Osteoblast (primary cell): ENCODE data around the gene BCL2. TPM values are rescaled to one million over a fixed set of nuclear protein-coding genes. Genes with fewer than 3 reads are reported as not detected.

Experiments
- DNase-seq: peaks from one replicate; pipeline ENCODE4 v3.0.0; 2011; ENCODE audit warnings: low spot score, mixed read lengths; ENCODE audit not compliant: insufficient read length; ENCODE audit errors: missing footprints
- H2AFZ ChIP-seq: 2 replicates; pipeline ENCODE4 v1.6.0; 2011; ENCODE audit warnings: mild to moderate bottlenecking, low read length
- H3K27ac ChIP-seq: 2 replicates; pipeline ENCODE4 v1.5.1; 2011; ENCODE audit warnings: mild to moderate bottlenecking, low read depth, low read length, moderate library complexity
- H3K27me3 ChIP-seq: 2 replicates; pipeline ENCODE4 v1.6.0; 2012; ENCODE audit warnings: mild to moderate bottlenecking, control low read depth, inconsistent platforms, low read length, moderate library complexity; ENCODE audit not compliant: insufficient read depth
- H3K36me3 ChIP-seq: 2 replicates; pipeline ENCODE4 v1.5.1; 2011; ENCODE audit warnings: mild to moderate bottlenecking, low read length, control low read depth, moderate library complexity; ENCODE audit not compliant: insufficient read depth
- H3K4me1 ChIP-seq: 2 replicates; pipeline ENCODE4 v1.5.1; 2011; ENCODE audit warnings: mild to moderate bottlenecking, low read length, control low read depth, moderate library complexity; ENCODE audit not compliant: insufficient read depth
- H3K4me2 ChIP-seq: 2 replicates; pipeline ENCODE4 v1.6.0; 2011; ENCODE audit warnings: mild to moderate bottlenecking, low read length; ENCODE audit not compliant: insufficient read depth
- H3K4me3 ChIP-seq: fragments of 200-600 bp; sonication (generic); 3 replicates; pipeline ENCODE4 v1.5.1; 2012; ENCODE audit warnings: mild to moderate bottlenecking, low read length, inconsistent platforms; ENCODE audit not compliant: insufficient read depth
- H3K79me2 ChIP-seq: 2 replicates; pipeline ENCODE4 v1.6.0; 2012; ENCODE audit warnings: mild to moderate bottlenecking, low read length, control low read depth, inconsistent platforms; ENCODE audit not compliant: insufficient read depth
- H3K9me3 ChIP-seq: 2 replicates; pipeline ENCODE4 v1.5.1; 2011; ENCODE audit warnings: low read depth, low read length, control low read depth
- H4K20me1 ChIP-seq: 2 replicates; pipeline ENCODE4 v1.6.0; 2012; ENCODE audit warnings: mild to moderate bottlenecking, low read length, control low read depth; ENCODE audit not compliant: insufficient read depth
- CTCF ChIP-seq: IDR thresholded peaks from 2 replicates; pipeline ENCODE4 v1.5.1; 2011; ENCODE audit warnings: mild to moderate bottlenecking, low read depth, low read length, moderate library complexity; ENCODE audit errors: extremely low read depth
- total RNA-seq: library from RNA; depleted of rRNA; stranded (reverse); fragments of >200 nt; gene quantifications from 2 replicates; pipeline ENCODE4 v1.2.3, GENCODE V29; 2012

BCL2 gene
- total RNA-seq, 1 donor = 11.9 TPM

GRCh38 chr18:63234432-63234831 is 85.1 kb downstream of the BCL2 start:
- peaks cover 19% of the 10 kb centered on the region for H3K4me1 ChIP-seq
- H3K9me3 ChIP-seq = no peaks in the 10 kb centered on the region

GRCh38 chr18:63233334-63233733 is 86.2 kb downstream of the BCL2 start:
- peaks cover 12% of the 10 kb centered on the region for H3K4me1 ChIP-seq
- DNase-seq = no peak
- no peak overlapping the region for H3K4me2 ChIP-seq
- no peak overlapping the region for H2AFZ ChIP-seq
- no peaks in the 10 kb centered on the region for H3K9me3 ChIP-seq
- no peak overlapping the region for H3K27ac ChIP-seq
- TF ChIP-seq CTCF = no peak
- no peaks in the 10 kb centered on the region for H3K79me2 ChIP-seq
- H3K4me3 ChIP-seq = no peak overlapping the region
- no peaks in the 10 kb centered on the region for H3K27me3 ChIP-seq
- H3K36me3 ChIP-seq = no peaks in the 10 kb centered on the region
- H4K20me1 ChIP-seq = no peaks in the 10 kb centered on the region

More at GRCh38 chr18:63234432-63234831, 85.1 kb downstream of the BCL2 start:
- Histone ChIP-seq H3K4me2 (no peak overlapping the region), H3K27ac (no peak overlapping the region), H2AFZ (no peak overlapping the region), H3K79me2 (no peaks in the 10 kb centered on the region), H3K36me3 (no peaks in the 10 kb centered on the region), H3K27me3 (no peaks in the 10 kb centered on the region), H3K4me3 (no peak overlapping the region), H4K20me1 (no peaks in the 10 kb centered on the region)
- TF ChIP-seq CTCF = no peak
- DNase-seq = no peak

GRCh38 chr18:63232826-63233225 is 86.7 kb downstream of the BCL2 start:
- Histone ChIP-seq H3K4me3 (no peak overlapping the region), H2AFZ (no peak overlapping the region), H4K20me1 (no peaks in the 10 kb centered on the region), H3K4me1 (peaks cover 9% of the 10 kb centered on the region), H3K79me2 (no peaks in the 10 kb centered on the region), H3K27ac (no peak overlapping the region), H3K4me2 (no peak overlapping the region), H3K9me3 (no peaks in the 10 kb centered on the region), H3K27me3 (no peaks in the 10 kb centered on the region), H3K36me3 (no peaks in the 10 kb centered on the region)
- no peak for DNase-seq
- no peak for TF ChIP-seq CTCF

- no peak for DNase-seq
- H3K4me2 ChIP-seq = peak overlapping the region; percentile 26
- no peaks in the 10 kb centered on the region for H3K27me3 ChIP-seq
- H3K79me2 ChIP-seq = no peaks in the 10 kb centered on the region
- no peak overlapping the region for H2AFZ ChIP-seq
- TF ChIP-seq CTCF = no peak
- H3K9me3 ChIP-seq = no peaks in the 10 kb centered on the region
- no peak overlapping the region for H3K27ac ChIP-seq
- no peaks in the 10 kb centered on the region for H3K4me1 ChIP-seq
- no peaks in the 10 kb centered on the region for H3K36me3 ChIP-seq
- H3K4me3 ChIP-seq = no peak overlapping the region
- H4K20me1 ChIP-seq = no peaks in the 10 kb centered on the region
Measured at GRCh38 chr18:63229971-63230370, 89.6 kb downstream of the BCL2 start.
